HG02759 (cell line): Measurements from ENCODE around the gene POLR3B.
"Not testable (repeated sequence)": the region's sequence is repeated elsewhere in the genome, so short reads cannot be mapped to it uniquely, and the experiment has no call there.

ENCODE experiments used
- ATAC-seq: cut with Tn5 transposase; IDR thresholded peaks from one replicate; pipeline ENCODE4 v1.9.1; 2021; ENCODE audit warnings: mild to moderate bottlenecking, moderate library complexity; ENCODE audit not compliant: unreplicated experiment

POLR3B gene

GRCh38 chr12:106357549-106358395 lies at the start of gene POLR3B:
POLR3B (plus strand) TSS chr12:106357748; CDS start chr12:106357880, 132 bp downstream.
- ATAC-seq, result peak; percentile 87

- ATAC-seq, result no peak
Observed at GRCh38 chr12:106308121-106308520, 49.4 kb upstream of the POLR3B start.

DNA sequence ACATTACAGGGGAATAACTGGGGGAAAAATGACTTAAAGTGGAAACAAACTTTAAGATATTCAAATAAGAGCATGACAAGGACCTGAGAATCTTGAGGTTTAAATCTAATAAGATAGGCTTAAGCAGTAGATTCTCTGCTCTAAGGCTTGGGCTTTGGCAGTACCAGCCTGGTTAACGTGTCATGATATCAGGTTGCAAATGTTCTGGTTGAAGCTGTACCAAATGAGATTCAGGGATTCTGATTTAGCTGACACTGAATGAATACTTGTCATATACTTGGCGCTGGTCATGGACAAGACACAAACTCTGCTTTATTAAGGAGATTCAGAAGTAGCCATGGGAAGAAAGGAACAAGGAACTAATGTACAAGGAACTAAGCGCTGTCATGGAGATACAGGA lies 48.9 kb upstream of the POLR3B start:
- ATAC-seq, result no peak

DNA sequence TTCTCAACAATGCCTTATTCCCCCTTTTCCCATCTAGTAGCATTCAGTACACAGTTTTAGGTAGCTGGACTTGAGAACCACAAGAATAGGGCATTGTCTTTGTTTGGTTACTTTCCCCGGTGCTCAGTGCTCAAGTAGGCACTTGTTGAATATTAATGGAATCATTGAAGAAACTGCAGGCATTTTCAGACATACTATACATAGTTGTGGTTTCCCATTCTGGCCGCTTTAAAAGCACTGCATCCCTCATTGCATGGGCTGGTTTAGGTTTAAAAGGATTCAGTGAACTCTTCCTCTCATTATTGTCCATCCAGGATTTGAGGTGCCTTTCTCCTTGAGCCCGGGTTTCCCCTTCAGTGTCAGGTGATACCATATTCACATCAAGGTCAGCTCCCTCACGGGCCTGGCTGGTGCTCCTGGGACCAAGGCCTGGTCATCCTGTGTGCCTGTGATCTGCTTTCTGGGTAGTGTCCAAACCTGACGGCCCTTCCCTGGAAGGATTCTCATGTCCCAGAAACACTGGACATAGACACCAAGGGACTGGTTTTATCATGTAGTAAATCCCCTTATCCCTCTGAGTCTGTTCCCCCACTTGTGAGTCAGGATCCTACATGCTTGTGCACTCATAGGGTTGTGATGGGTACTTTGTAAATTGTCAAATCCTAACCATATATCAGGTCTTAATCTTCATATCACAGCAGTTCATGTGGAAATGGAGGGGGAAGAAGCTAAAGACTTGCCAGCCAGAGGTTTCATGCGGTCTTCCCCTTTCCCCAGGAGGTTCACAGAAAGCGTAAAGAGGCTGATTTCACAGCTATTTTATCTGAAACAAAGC lies 47.7 kb upstream of the POLR3B start:
- no peak for ATAC-seq

DNA sequence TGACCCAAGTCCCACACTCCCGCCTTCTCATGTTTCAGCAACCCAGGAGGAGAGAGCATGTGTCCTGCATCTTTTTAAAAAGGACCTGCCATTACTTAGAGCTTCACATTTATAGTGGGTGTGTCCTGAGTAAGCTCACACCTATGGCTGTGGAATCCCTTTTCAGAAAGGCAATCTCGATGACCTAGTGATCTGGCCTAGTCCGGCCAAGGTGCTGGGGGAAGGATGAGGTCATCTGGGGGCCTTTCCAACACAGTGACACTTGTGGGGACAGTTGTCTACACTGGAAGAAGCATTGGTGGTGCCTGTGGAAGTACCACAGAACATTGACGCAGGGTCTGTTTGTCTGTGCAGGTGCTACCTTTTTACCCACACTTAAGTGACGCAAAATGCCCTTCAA lies 46.9 kb upstream of the POLR3B start:
- ATAC-seq, result no peak

GRCh38 chr12:106311139-106311538 lies 46.4 kb upstream of the POLR3B start:
- ATAC-seq, result no peak

GRCh38 chr12:106313413-106313812 lies 44.1 kb upstream of the POLR3B start:
- ATAC-seq, result not testable (repeated sequence)

DNA sequence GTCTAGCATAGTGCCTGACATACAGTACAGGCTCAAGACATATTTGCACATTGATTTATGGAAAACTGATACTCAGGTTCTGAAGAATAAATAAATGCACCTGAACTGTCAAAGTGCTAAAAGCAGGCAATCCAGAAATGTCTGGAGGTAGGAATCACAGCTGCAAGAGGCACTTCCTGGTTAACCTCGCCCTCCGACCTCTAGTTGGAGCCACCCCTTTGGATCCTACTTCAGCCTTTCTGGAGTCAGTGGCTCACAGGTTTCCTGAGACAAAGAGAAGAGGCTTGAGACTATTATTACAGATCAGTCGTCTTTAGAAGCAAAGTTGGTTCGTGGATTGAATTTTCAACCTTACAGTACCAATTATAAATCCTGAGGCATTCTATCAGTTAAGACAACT lies 42.0 kb upstream of the POLR3B start:
- ATAC-seq, result no peak

- ATAC-seq, result no peak
Observed at GRCh38 chr12:106317406-106318082, 40.0 kb upstream of the POLR3B start.

DNA sequence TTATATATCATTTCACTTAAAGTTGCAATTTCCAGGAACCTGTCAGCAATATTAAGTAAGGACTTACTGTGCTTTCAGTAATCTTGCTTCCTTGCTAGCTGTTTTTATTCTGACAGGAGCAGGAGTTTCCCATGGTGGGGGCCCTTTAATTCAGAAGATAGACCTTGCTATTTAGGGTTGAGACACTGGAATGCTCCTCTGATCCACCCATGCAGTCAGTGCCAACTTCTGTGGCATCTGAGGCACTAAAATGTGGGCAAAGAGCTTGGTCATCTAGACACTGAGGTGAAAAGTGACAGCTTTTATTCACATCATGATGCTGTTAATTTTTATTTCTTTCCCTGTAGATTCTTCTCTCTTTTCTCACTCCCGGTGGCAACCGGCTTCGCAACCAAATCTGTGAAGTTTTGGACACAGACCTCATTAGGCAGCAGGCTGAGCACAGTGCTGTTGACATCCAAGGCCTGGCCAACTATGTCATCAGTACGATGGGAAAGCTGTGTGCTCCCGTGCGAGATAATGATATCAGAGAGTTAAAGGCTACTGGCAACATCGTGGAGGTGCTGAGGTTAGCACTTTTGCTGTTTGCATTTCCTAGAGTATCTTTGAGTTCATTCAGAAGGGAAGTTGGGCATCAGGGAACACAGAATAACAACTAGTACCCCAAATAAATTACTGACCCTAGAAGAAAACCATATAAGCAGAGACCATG lies 36.3 kb upstream of the POLR3B start:
- ATAC-seq, result no peak

GRCh38 chr12:106323537-106323936 lies 34.0 kb upstream of the POLR3B start:
- ATAC-seq, result no peak

DNA sequence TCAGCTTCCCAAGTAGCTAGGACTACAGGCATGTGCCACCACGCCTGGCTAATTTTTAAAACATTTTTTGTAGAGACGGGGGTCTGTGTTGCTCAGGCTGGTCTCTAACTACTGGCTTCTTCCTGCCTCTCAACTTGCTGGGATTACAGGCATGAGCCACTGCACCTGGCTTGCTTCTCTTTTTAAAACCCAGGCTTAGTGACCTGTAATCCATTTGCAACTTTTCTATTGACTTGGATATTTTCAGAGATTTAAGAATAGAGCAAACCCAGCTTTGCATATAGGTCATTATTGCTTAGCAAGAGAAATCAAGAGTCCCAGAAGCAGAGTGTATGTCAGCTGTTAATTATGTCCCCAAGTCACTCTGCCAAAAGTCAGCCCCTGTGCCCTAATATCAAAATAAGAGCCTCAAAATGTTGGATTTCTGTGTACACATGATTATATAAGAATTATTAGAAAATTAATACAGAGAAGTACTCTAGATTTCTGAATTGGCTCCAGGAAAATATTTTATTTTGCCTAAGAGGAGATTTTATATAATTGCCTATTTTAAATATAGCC lies 30.2 kb upstream of the POLR3B start:
- no peak for ATAC-seq

DNA sequence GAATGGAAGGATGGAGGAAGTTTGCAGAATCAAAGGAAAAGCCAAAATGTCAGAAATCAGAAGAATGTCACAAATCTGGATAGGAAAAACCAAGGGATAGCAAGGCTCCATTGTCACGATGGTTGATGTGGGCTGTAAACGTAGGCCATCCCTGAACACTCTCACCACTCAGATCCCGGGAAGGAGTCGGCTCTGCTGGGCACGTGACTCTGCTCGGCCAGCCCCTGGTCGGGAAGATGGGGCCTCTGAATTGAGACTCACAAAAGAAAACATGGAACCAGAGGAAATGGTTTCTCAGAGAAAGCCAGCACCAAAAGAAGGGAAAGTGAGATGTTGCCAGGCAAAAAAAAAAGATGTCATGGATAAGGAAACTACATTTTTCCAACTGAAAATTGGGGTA lies 28.8 kb upstream of the POLR3B start:
- no peak for ATAC-seq

GRCh38 chr12:106329231-106329982 lies 28.1 kb upstream of the POLR3B start:
- no peak for ATAC-seq

GRCh38 chr12:106331599-106331998 lies 25.9 kb upstream of the POLR3B start:
- ATAC-seq, result no peak

GRCh38 chr12:106332536-106332935 lies 25.0 kb upstream of the POLR3B start:
- ATAC-seq, result no peak

DNA sequence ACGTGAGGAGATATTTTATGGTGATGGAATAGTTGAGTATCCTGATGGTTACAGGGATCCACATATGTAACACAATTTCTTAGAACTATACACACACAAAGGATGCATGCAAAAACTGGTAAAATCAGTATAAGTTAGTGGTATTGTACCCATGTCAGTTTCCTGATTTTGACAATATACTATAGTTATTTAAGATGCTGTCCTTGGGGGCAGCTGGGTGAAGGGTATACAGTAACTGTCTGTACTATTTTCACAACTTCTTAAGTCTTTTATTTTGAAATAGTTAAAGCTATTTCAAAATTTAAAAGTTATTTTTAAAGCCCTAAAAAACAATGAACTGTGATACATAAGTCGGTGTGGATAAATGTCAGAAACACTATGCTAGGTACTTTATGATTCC lies 24.5 kb upstream of the POLR3B start:
- no peak for ATAC-seq

DNA sequence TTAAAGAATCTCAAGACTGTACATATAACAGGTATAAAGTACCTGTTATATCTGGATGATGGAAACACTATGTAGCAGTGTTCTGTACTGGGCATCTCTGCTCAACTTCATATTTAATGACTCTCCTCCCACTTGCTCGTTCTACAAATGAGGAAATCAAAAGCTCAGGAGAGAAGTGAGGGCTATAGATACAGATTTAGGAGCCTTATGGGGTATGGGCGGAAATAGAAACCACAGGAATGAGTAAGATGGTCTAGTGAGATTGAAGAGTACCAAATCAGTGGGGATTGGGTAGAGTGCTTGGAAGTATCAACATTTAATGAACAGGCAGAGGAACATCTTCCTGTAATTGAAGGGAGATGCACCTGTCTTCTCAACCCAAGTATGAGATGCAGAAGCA lies 23.8 kb upstream of the POLR3B start:
- ATAC-seq, result no peak

DNA sequence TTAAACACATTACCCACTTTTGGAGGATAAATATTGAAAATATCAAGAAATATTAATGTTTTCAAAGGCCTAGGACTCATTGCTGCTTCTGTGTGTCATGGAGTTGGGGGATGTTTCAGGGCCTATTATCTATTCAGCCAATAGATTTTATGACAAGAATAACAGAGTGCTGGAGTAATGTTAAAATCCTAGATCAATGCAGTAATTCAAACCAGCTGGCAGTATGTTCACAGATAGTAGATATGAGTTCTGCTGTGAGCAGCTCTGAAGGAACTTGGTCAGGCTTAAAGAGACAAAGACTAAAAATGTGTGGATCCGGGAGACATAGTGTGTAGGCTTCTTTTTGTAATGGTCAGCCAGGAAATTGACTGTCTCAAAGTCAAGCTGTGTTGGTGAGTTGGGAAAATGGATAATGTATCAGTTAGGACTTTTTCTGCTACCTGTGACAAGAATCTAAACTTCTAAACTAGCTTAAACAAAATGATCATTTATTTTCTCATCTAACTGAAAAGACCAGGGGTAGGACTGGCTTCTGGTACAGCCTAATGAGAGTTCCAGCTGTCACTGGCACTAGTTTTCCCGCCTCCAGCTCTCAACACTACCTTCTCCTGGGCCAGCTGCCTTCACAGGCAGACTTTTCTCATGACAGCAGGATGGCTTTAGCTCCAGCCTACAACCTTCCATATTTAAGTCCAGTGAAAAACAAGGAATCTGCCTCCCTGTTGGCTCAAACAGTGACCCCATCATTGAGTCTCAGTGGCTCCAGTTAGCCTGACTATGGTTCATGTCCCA lies 16.3 kb upstream of the POLR3B start:
- ATAC-seq, result no peak
